Measurements from ENCODE around the gene STUM.

The STUM gene

DNA sequence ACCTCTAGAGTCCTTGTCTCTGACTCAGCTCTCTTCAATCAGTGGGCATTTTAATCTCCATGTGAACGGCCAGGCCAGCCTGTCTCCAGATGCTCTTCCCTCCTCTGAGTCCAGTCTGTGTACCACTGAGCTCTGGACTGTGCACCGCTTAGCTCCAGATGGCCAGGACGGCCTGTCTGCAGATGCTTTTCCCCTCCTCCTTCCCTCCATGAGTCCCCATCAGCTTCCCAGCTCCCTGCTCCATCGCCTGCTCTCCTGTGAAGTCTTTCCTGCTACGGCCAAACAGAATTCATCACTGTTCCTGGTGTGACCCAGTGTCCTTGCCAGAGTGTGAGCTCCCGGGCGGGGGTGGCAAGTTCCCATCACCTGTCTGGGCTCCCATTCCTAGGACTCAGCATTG is 42.0 kb downstream of the STUM start:
- H3K9ac ChIP-seq (ENCODE audit: low read depth, low read length, poor library complexity) = no peak overlapping the region
- no peak overlapping the region for H3K4me3 ChIP-seq (ENCODE audit: low read length in 2 of 2)
- WGBS, 2 donors (ENCODE audit: extremely low coverage in 2 of 2, insufficient read length in 2 of 2, insufficient replicate concordance in 1 of 2) = no CpG with 5 or more reads among the region's 7 CpGs
- no peak overlapping the region for H3K4ac ChIP-seq (ENCODE audit: low read length)
- H3K79me1 ChIP-seq (ENCODE audit: low read depth, low read length) = no peaks in the 10 kb centered on the region
- H4K91ac ChIP-seq (ENCODE audit: low read depth, low read length, poor library complexity) = no peak overlapping the region
- H4K8ac ChIP-seq (ENCODE audit: low read depth, low read length) = no peak overlapping the region
- no peak overlapping the region for H2BK15ac ChIP-seq (ENCODE audit: low read length)
- no peak overlapping the region for H3K27ac ChIP-seq (replicated peaks; ENCODE audit: low read length)
- no peak overlapping the region for H3K18ac ChIP-seq (ENCODE audit: low read length)
- H2BK120ac ChIP-seq (ENCODE audit: low read depth, low read length) = no peak overlapping the region
- no peak overlapping the region for H3K4me2 ChIP-seq (ENCODE audit: insufficient read depth, low read length, poor library complexity, severe bottlenecking)
- H2AFZ ChIP-seq (ENCODE audit: low read length) = no peak overlapping the region
- H3K36me3 ChIP-seq (replicated peaks in 1 of 2; ENCODE audit: control insufficient read depth in 2 of 2, insufficient read depth in 2 of 2, low read length in 2 of 2) = no peaks in the 10 kb centered on the region
- no peak overlapping the region for H2BK5ac ChIP-seq (ENCODE audit: low read length)
- H3K14ac ChIP-seq (ENCODE audit: low read length) = no peak overlapping the region
- no peak overlapping the region for H2AK5ac ChIP-seq (ENCODE audit: low read depth, low read length)
- H3K23ac ChIP-seq (ENCODE audit: low read depth, low read length, poor library complexity) = no peak overlapping the region
- H3K27me3 ChIP-seq (ENCODE audit: control insufficient read depth in 3 of 3, insufficient read depth in 3 of 3, low read depth in 1 of 3, low read length in 3 of 3) = peaks cover 0 to 39% (median 2%) of the 10 kb centered on the region in 3 experiments
- H3K9me3 ChIP-seq (replicated peaks in 1 of 2; ENCODE audit: control insufficient read depth in 2 of 2, insufficient read depth in 1 of 2, low read depth in 1 of 2, low read length in 2 of 2) = peaks cover 0 to 2% of the 10 kb centered on the region in 2 donors
- DNase-seq (ENCODE audit: low spot score) = no peak
- peaks cover 0 to 4% of the 10 kb centered on the region in 2 donors for H3K4me1 ChIP-seq (ENCODE audit: control insufficient read depth in 2 of 2, insufficient read depth in 1 of 2, low read depth in 1 of 2, low read length in 2 of 2)
- no peak overlapping the region for H2BK12ac ChIP-seq (ENCODE audit: low read length)

- H2BK15ac ChIP-seq (ENCODE audit: low read length) = no peak overlapping the region
- no peak overlapping the region for H2BK12ac ChIP-seq (ENCODE audit: low read length)
- DNase-seq (ENCODE audit: low spot score) = no peak
- no peak overlapping the region for H3K4ac ChIP-seq (ENCODE audit: low read length)
- H3K14ac ChIP-seq (ENCODE audit: low read length) = no peak overlapping the region
- H3K27me3 ChIP-seq (ENCODE audit: control insufficient read depth in 3 of 3, insufficient read depth in 3 of 3, low read depth in 1 of 3, low read length in 3 of 3) = peaks cover 0 to 19% (median 2%) of the 10 kb centered on the region in 3 experiments
- no peak overlapping the region for H3K4me2 ChIP-seq (ENCODE audit: insufficient read depth, low read length, poor library complexity, severe bottlenecking)
- no peak overlapping the region for H3K23ac ChIP-seq (ENCODE audit: low read depth, low read length, poor library complexity)
- H3K9ac ChIP-seq (ENCODE audit: low read depth, low read length, poor library complexity) = no peak overlapping the region
- H2AFZ ChIP-seq (ENCODE audit: low read length) = no peak overlapping the region
- WGBS, 2 donors (ENCODE audit: extremely low coverage in 2 of 2, insufficient read length in 2 of 2, insufficient replicate concordance in 1 of 2) = no CpG with 5 or more reads among the region's 8 CpGs
- H3K79me1 ChIP-seq (ENCODE audit: low read depth, low read length) = no peaks in the 10 kb centered on the region
- H2BK5ac ChIP-seq (ENCODE audit: low read length) = no peak overlapping the region
- peaks cover 0 to 4% of the 10 kb centered on the region in 2 donors for H3K4me1 ChIP-seq (ENCODE audit: control insufficient read depth in 2 of 2, insufficient read depth in 1 of 2, low read depth in 1 of 2, low read length in 2 of 2)
- no peak overlapping the region for H4K8ac ChIP-seq (ENCODE audit: low read depth, low read length)
- H3K4me3 ChIP-seq (ENCODE audit: low read length in 2 of 2) = peak overlapping the region in 1 of 2 donors; percentile 22
- peak overlapping the region; percentile 12 for H3K18ac ChIP-seq (ENCODE audit: low read length)
- no peak overlapping the region for H3K27ac ChIP-seq (replicated peaks; ENCODE audit: low read length)
- no peak overlapping the region for H2AK5ac ChIP-seq (ENCODE audit: low read depth, low read length)
- H3K36me3 ChIP-seq (replicated peaks in 1 of 2; ENCODE audit: control insufficient read depth in 2 of 2, insufficient read depth in 2 of 2, low read length in 2 of 2) = no peaks in the 10 kb centered on the region
- H2BK120ac ChIP-seq (ENCODE audit: low read depth, low read length) = no peak overlapping the region
- H4K91ac ChIP-seq (ENCODE audit: low read depth, low read length, poor library complexity) = no peak overlapping the region
- H3K9me3 ChIP-seq (replicated peaks in 1 of 2; ENCODE audit: control insufficient read depth in 2 of 2, insufficient read depth in 1 of 2, low read depth in 1 of 2, low read length in 2 of 2) = peaks cover 0 to 2% of the 10 kb centered on the region in 2 donors
Observed at GRCh38 chr1:226593541-226593940, 45.0 kb downstream of the STUM start.

- peaks cover 0 to 2% of the 10 kb centered on the region in 2 donors for H3K9me3 ChIP-seq (replicated peaks in 1 of 2; ENCODE audit: control insufficient read depth in 2 of 2, insufficient read depth in 1 of 2, low read depth in 1 of 2, low read length in 2 of 2)
- no peaks in the 10 kb centered on the region for H3K36me3 ChIP-seq (replicated peaks in 1 of 2; ENCODE audit: control insufficient read depth in 2 of 2, insufficient read depth in 2 of 2, low read length in 2 of 2)
- H3K79me1 ChIP-seq (ENCODE audit: low read depth, low read length) = no peaks in the 10 kb centered on the region
- peak overlapping the region; percentile 5 for H3K23ac ChIP-seq (ENCODE audit: low read depth, low read length, poor library complexity)
- H3K27me3 ChIP-seq (ENCODE audit: control insufficient read depth in 3 of 3, insufficient read depth in 3 of 3, low read depth in 1 of 3, low read length in 3 of 3) = peaks cover 0 to 4% (median 0%) of the 10 kb centered on the region in 3 experiments
- no peak overlapping the region for H2AK5ac ChIP-seq (ENCODE audit: low read depth, low read length)
- H3K14ac ChIP-seq (ENCODE audit: low read length) = no peak overlapping the region
- peak overlapping the region; percentile 0 for H3K18ac ChIP-seq (ENCODE audit: low read length)
- no peak overlapping the region for H3K9ac ChIP-seq (ENCODE audit: low read depth, low read length, poor library complexity)
- H2BK120ac ChIP-seq (ENCODE audit: low read depth, low read length) = no peak overlapping the region
- no peak for DNase-seq (ENCODE audit: low spot score)
- H3K27ac ChIP-seq (replicated peaks; ENCODE audit: low read length) = no peak overlapping the region
- no peak overlapping the region for H2BK15ac ChIP-seq (ENCODE audit: low read length)
- no peak overlapping the region for H2BK5ac ChIP-seq (ENCODE audit: low read length)
- H2BK12ac ChIP-seq (ENCODE audit: low read length) = no peak overlapping the region
- WGBS, 2 donors (ENCODE audit: extremely low coverage in 2 of 2, insufficient read length in 2 of 2, insufficient replicate concordance in 1 of 2) = no CpG with 5 or more reads among the region's 16 CpGs
- H3K4ac ChIP-seq (ENCODE audit: low read length) = no peak overlapping the region
- no peak overlapping the region for H3K4me2 ChIP-seq (ENCODE audit: insufficient read depth, low read length, poor library complexity, severe bottlenecking)
- no peak overlapping the region for H4K91ac ChIP-seq (ENCODE audit: low read depth, low read length, poor library complexity)
- no peak overlapping the region for H2AFZ ChIP-seq (ENCODE audit: low read length)
- H3K4me1 ChIP-seq (ENCODE audit: control insufficient read depth in 2 of 2, insufficient read depth in 1 of 2, low read depth in 1 of 2, low read length in 2 of 2) = no peaks in the 10 kb centered on the region
- no peak overlapping the region for H4K8ac ChIP-seq (ENCODE audit: low read depth, low read length)
- no peak overlapping the region for H3K4me3 ChIP-seq (ENCODE audit: low read length in 2 of 2)
Observed at GRCh38 chr1:226596531-226597165, 48.1 kb downstream of the STUM start.

DNA sequence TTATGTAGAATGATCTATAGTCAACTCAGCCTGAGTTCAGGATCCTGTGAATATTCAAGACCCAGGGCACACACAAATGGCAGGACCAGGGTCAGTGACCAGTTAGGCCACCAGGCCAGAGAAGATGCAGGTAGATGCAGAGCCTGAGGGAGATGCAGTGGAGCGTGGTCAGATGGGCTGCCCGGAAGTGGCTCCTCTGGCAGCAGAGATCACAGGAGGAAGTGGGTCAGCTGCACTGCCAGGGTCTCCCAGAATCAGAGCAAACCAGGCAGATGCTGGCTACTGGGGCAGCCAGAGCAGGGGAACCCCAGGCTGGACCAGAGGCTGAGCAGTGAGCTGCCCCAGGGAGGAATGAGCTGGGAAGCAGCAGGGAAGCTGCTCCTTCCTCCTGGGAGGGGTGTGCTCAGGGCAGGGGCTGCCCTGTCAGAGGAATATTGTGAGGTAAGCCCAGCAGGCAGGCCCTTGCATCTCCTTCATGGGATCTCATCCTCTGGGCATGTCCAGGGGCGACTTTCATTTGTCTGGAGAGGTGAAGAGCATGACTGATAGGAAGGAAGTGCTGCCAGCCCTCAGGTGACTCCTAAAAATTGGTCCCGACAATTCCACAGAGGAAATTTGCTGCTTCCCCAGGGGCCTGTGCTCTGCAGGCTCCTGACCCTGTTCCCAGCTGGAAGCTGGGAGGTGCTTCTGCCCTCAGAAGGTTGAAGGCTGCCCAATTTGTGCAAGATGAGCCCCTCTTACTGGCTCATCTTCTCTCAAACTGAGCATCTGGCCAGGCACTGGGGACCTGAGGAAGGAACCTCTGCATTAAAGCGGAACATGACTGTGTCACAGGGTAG is 49.3 kb downstream of the STUM start:
- H3K27me3 ChIP-seq (ENCODE audit: control insufficient read depth in 3 of 3, insufficient read depth in 3 of 3, low read depth in 1 of 3, low read length in 3 of 3) = peaks cover 0 to 9% (median 0%) of the 10 kb centered on the region in 3 experiments
- H3K4ac ChIP-seq (ENCODE audit: low read length) = no peak overlapping the region
- H3K23ac ChIP-seq (ENCODE audit: low read depth, low read length, poor library complexity) = no peak overlapping the region
- peaks cover 0 to 2% of the 10 kb centered on the region in 2 donors for H3K9me3 ChIP-seq (replicated peaks in 1 of 2; ENCODE audit: control insufficient read depth in 2 of 2, insufficient read depth in 1 of 2, low read depth in 1 of 2, low read length in 2 of 2)
- H3K18ac ChIP-seq (ENCODE audit: low read length) = no peak overlapping the region
- H2BK15ac ChIP-seq (ENCODE audit: low read length) = no peak overlapping the region
- WGBS, 2 donors (ENCODE audit: extremely low coverage in 2 of 2, insufficient read length in 2 of 2, insufficient replicate concordance in 1 of 2) = no CpG with 5 or more reads among the region's 5 CpGs
- no peak overlapping the region for H2BK5ac ChIP-seq (ENCODE audit: low read length)
- H2BK12ac ChIP-seq (ENCODE audit: low read length) = no peak overlapping the region
- H3K4me1 ChIP-seq (ENCODE audit: control insufficient read depth in 2 of 2, insufficient read depth in 1 of 2, low read depth in 1 of 2, low read length in 2 of 2) = peaks cover 0 to 3% of the 10 kb centered on the region in 2 donors
- no peaks in the 10 kb centered on the region for H3K79me1 ChIP-seq (ENCODE audit: low read depth, low read length)
- H4K91ac ChIP-seq (ENCODE audit: low read depth, low read length, poor library complexity) = no peak overlapping the region
- no peaks in the 10 kb centered on the region for H3K36me3 ChIP-seq (replicated peaks in 1 of 2; ENCODE audit: control insufficient read depth in 2 of 2, insufficient read depth in 2 of 2, low read length in 2 of 2)
- no peak overlapping the region for H3K9ac ChIP-seq (ENCODE audit: low read depth, low read length, poor library complexity)
- H3K4me2 ChIP-seq (ENCODE audit: insufficient read depth, low read length, poor library complexity, severe bottlenecking) = no peak overlapping the region
- H3K14ac ChIP-seq (ENCODE audit: low read length) = no peak overlapping the region
- H3K4me3 ChIP-seq (ENCODE audit: low read length in 2 of 2) = no peak overlapping the region
- DNase-seq (ENCODE audit: low spot score) = no peak
- no peak overlapping the region for H4K8ac ChIP-seq (ENCODE audit: low read depth, low read length)
- no peak overlapping the region for H2AK5ac ChIP-seq (ENCODE audit: low read depth, low read length)
- no peak overlapping the region for H2BK120ac ChIP-seq (ENCODE audit: low read depth, low read length)
- no peak overlapping the region for H2AFZ ChIP-seq (ENCODE audit: low read length)
- H3K27ac ChIP-seq (replicated peaks; ENCODE audit: low read length) = no peak overlapping the region

Measured in neuronal stem cell (in vitro differentiated cells).